Esophagus mucosa (tissue), 1 donor: ENCODE data around the gene IPO9. TPM values are rescaled to one million over a fixed set of nuclear protein-coding genes. Genes with fewer than 3 reads are reported as not detected.
"Not testable (repeated sequence)": the region's sequence is repeated elsewhere in the genome, so short reads cannot be mapped to it uniquely, and the experiment has no call there.

Source experiments
- ATAC-seq: fragments of 200-7000 bp; cut with Tn5 transposase; one replicate; pipeline ENCODE4 v1.9.1; 2020
- total RNA-seq: library from RNA; stranded (reverse); gene quantifications from one replicate; pipeline ENCODE4 v1.2.4, GENCODE V29; 2023
- donor health status: DM: yes; HTN: yes; CAD: no.

The IPO9 gene
- total RNA-seq, 1 donor from 2014 or later: 26.9 TPM

- ATAC-seq: no peak
Observed at GRCh38 chr1:201889090-201889968, 60.4 kb downstream of the IPO9 start.

- no peak for ATAC-seq
Observed at GRCh38 chr1:201890223-201890622, 61.3 kb downstream of the IPO9 start.

- no peak for ATAC-seq
Observed at GRCh38 chr1:201890806-201891450, 62.0 kb downstream of the IPO9 start.

GRCh38 chr1:201891451-201892045 is 62.6 kb downstream of the IPO9 start:
- no peak for ATAC-seq

GRCh38 chr1:201892211-201892610 is 63.3 kb downstream of the IPO9 start:
- ATAC-seq: no peak

GRCh38 chr1:201893431-201893830 is 64.5 kb downstream of the IPO9 start:
- no peak for ATAC-seq

GRCh38 chr1:201894343-201895119 is 65.6 kb downstream of the IPO9 start:
- no peak for ATAC-seq

GRCh38 chr1:201895120-201895665 is 66.2 kb downstream of the IPO9 start:
- no peak for ATAC-seq

GRCh38 chr1:201895913-201896807 is 67.2 kb downstream of the IPO9 start:
- peak; percentile 89 for ATAC-seq

GRCh38 chr1:201896951-201897391 is 68.0 kb downstream of the IPO9 start:
- no peak for ATAC-seq

GRCh38 chr1:201898240-201898894 is 69.4 kb downstream of the IPO9 start:
- no peak for ATAC-seq

GRCh38 chr1:201898992-201899391 is 70.0 kb downstream of the IPO9 start:
- peak; percentile 36 for ATAC-seq

GRCh38 chr1:201899683-201900429 is 70.9 kb downstream of the IPO9 start:
- no peak for ATAC-seq

GRCh38 chr1:201900476-201900875 is 71.5 kb downstream of the IPO9 start:
- no peak for ATAC-seq

GRCh38 chr1:201901036-201901435 is 72.1 kb downstream of the IPO9 start:
- ATAC-seq: not testable (repeated sequence)

- ATAC-seq: no peak
Observed at GRCh38 chr1:201902198-201902597, 73.2 kb downstream of the IPO9 start.

GRCh38 chr1:201903135-201903534 is 74.2 kb downstream of the IPO9 start:
- no peak for ATAC-seq

- ATAC-seq: peak; percentile 66
Observed at GRCh38 chr1:201904579-201904978, 75.6 kb downstream of the IPO9 start.

GRCh38 chr1:201905234-201905890 is 76.4 kb downstream of the IPO9 start:
- ATAC-seq: no peak
